Neural cell (in vitro differentiated cells): ENCODE measurements around the gene MYO1F.

Experiments used
- CTCF ChIP-seq: fragments of 450-650 bp; IDR thresholded peaks from 2 replicates; pipeline ENCODE4 v1.5.1; 2014; ENCODE audit warnings: antibody characterized with exemption, mild to moderate bottlenecking, moderate library complexity; ENCODE audit not compliant: poor library complexity, severe bottlenecking
- EP300 ChIP-seq: fragments of 450-650 bp; conservative IDR thresholded peaks from 2 replicates; pipeline ENCODE4 v1.6.1; 2014; ENCODE audit warnings: antibody characterized with exemption, mild to moderate bottlenecking, moderate library complexity; ENCODE audit not compliant: poor library complexity, severe bottlenecking
- MXI1 ChIP-seq: fragments of 450-650 bp; conservative IDR thresholded peaks from 2 replicates; pipeline ENCODE4 v1.6.1; 2014; ENCODE audit warnings: antibody characterized with exemption, mild to moderate bottlenecking; ENCODE audit not compliant: poor library complexity, severe bottlenecking
- POLR2AphosphoS5 ChIP-seq: IDR thresholded peaks from 2 replicates; pipeline ENCODE4 v1.6.1; 2012
- REST ChIP-seq: IDR thresholded peaks from 2 replicates; pipeline ENCODE4 v1.6.1; 2012; ENCODE audit warnings: borderline replicate concordance
- TAF1 ChIP-seq: IDR thresholded peaks from 2 replicates; pipeline ENCODE4 v1.6.1; 2012; ENCODE audit warnings: low read depth

- TF ChIP-seq CTCF, result no peak
- no peak for TF ChIP-seq POLR2AphosphoS5
- TF ChIP-seq TAF1, result no peak
- no peak for TF ChIP-seq MXI1
- no peak for TF ChIP-seq REST
- no peak for TF ChIP-seq EP300
These were observed 49.6 kb upstream of the MYO1F start for GRCh38 chr19:8626842-8627241.
